IMR-90 (cell line): Measurements from ENCODE around the gene ZNF263. TPM values are rescaled to one million over a fixed set of nuclear protein-coding genes. Genes with fewer than 3 reads are reported as not detected.

Experiments used
- ATAC-seq: fragments of 200-7000 bp; cut with Tn5 transposase; 2 replicates; pipeline ENCODE4 v1.9.1; 2020; ENCODE audit warnings: low read depth, mild to moderate bottlenecking, moderate library complexity
- BruUV-seq: library from RNA; stranded (reverse); fragments of 400-500 nt; replicated peaks from 2 replicates; lab custom pipeline; 2021; lab: Mats Ljungman, UMichigan
- CTCF ChIA-PET: fragments of 300-600 bp; formaldehyde crosslinking; extraction: SDS; loops from one replicate; lab custom pipeline; 2021; ENCODE audit warnings: antibody characterized with exemption; lab: Yijun Ruan, JAX
- POLR2A ChIA-PET: fragments of 300-600 bp; sonication (Branson Sonifier 250); formaldehyde crosslinking; loops from one replicate; lab custom pipeline; 2022; ENCODE audit warnings: antibody characterized with exemption; ENCODE audit not compliant: unreplicated experiment; lab: Charles Lee
- DNase-seq: peaks from one replicate; pipeline ENCODE4 v3.0.0; 2013
- H2AFZ ChIP-seq: replicated peaks from 2 replicates; pipeline ENCODE3; 2013; ENCODE audit warnings: low read length, mild to moderate bottlenecking; ENCODE audit not compliant: poor library complexity
- H2AK5ac ChIP-seq: 2 replicates; pipeline ENCODE4 v1.6.1; 2013; ENCODE audit warnings: low read depth, low read length, inconsistent platforms
- H2AK9ac ChIP-seq: replicated peaks from 2 replicates; pipeline ENCODE3; 2013; ENCODE audit warnings: mild to moderate bottlenecking, low read depth, low read length, moderate library complexity; ENCODE audit not compliant: poor library complexity
- H2BK120ac ChIP-seq: 2 replicates; pipeline ENCODE4 v1.6.1; 2013; ENCODE audit warnings: low read depth, low read length, inconsistent platforms
- H2BK15ac ChIP-seq: 3 replicates; pipeline ENCODE4 v1.6.1; 2013; ENCODE audit warnings: low read depth, low read length, inconsistent platforms
- H2BK20ac ChIP-seq: 2 replicates; pipeline ENCODE4 v1.6.1; 2013; ENCODE audit warnings: low read depth, mild to moderate bottlenecking, inconsistent platforms, low read length, moderate library complexity
- H2BK5ac ChIP-seq: 2 replicates; pipeline ENCODE4 v1.6.1; 2013; ENCODE audit warnings: mild to moderate bottlenecking, low read depth, low read length, inconsistent platforms; ENCODE audit not compliant: poor library complexity, severe bottlenecking
- H3K14ac ChIP-seq: replicated peaks from 2 replicates; pipeline ENCODE4 v1.6.1; 2013; ENCODE audit warnings: low read depth, low read length, inconsistent platforms
- H3K18ac ChIP-seq: 2 replicates; pipeline ENCODE4 v1.6.1; 2013; ENCODE audit warnings: low read depth, low read length, control low read depth
- H3K23ac ChIP-seq: 2 replicates; pipeline ENCODE4 v1.6.1; 2013; ENCODE audit warnings: low read depth, low read length, inconsistent platforms
- H3K27ac ChIP-seq: 2 replicates; pipeline ENCODE4 v1.5.1; 2013; ENCODE audit warnings: mild to moderate bottlenecking, control low read depth, low read length; ENCODE audit not compliant: insufficient read depth
- H3K27me3 ChIP-seq: 2 replicates; pipeline ENCODE4 v1.6.1; 2013; ENCODE audit warnings: low read length; ENCODE audit not compliant: control insufficient read depth, insufficient read depth
- H3K36me3 ChIP-seq: 2 replicates; pipeline ENCODE4 v1.6.1; 2013; ENCODE audit warnings: low read length, mixed read lengths; ENCODE audit not compliant: control insufficient read depth, insufficient read depth
- H3K4ac ChIP-seq: 2 replicates; pipeline ENCODE4 v1.6.1; 2013; ENCODE audit warnings: low read depth, low read length, inconsistent platforms
- H3K4me1 ChIP-seq: 2 replicates; pipeline ENCODE4 v1.6.1; 2013; ENCODE audit warnings: low read length, mixed read lengths; ENCODE audit not compliant: control insufficient read depth, insufficient read depth
- H3K4me2 ChIP-seq: 2 replicates; pipeline ENCODE4 v1.6.1; 2013; ENCODE audit warnings: low read depth, mild to moderate bottlenecking, control low read depth, low read length, moderate library complexity
- H3K4me3 ChIP-seq: 2 replicates; pipeline ENCODE4 v1.5.1; 2013; ENCODE audit warnings: low read depth, mild to moderate bottlenecking, control low read depth, low read length, moderate library complexity; ENCODE audit not compliant: insufficient read depth
- H3K56ac ChIP-seq: 2 replicates; pipeline ENCODE4 v1.6.1; 2013; ENCODE audit warnings: low read length, inconsistent platforms; ENCODE audit not compliant: insufficient read depth; ENCODE audit errors: extremely low read depth
- H3K79me1 ChIP-seq, 2 experiments: 2 replicates each; pipeline ENCODE4 v1.6.1; 2013; ENCODE audit warnings: low read length in 2 of 2, inconsistent platforms in 1 of 2, low read depth in 1 of 2
- H3K9ac ChIP-seq: 2 replicates; pipeline ENCODE4 v1.6.1; 2013; ENCODE audit warnings: low read depth, low read length, control low read depth
- H3K9me1 ChIP-seq: 2 replicates; pipeline ENCODE4 v1.6.1; 2013; ENCODE audit warnings: low read length, inconsistent platforms; ENCODE audit not compliant: insufficient read depth
- H3K9me3 ChIP-seq: 2 replicates; pipeline ENCODE4 v1.6.1; 2013; ENCODE audit warnings: low read length; ENCODE audit not compliant: control insufficient read depth, insufficient read depth
- H4K20me1 ChIP-seq: 2 replicates; pipeline ENCODE4 v1.6.1; 2013; ENCODE audit warnings: low read length, inconsistent platforms; ENCODE audit not compliant: insufficient read depth
- H4K5ac ChIP-seq: 2 replicates; pipeline ENCODE4 v1.6.1; 2013; ENCODE audit warnings: mild to moderate bottlenecking, low read depth, low read length, control low read depth
- H4K8ac ChIP-seq, 2 experiments: 2 replicates each; pipeline ENCODE4 v1.6.1; 2013; ENCODE audit warnings: low read depth in 2 of 2, low read length in 2 of 2, control low read depth in 1 of 2, inconsistent platforms in 1 of 2
- H4K91ac ChIP-seq: 2 replicates; pipeline ENCODE4 v1.6.1; 2013; ENCODE audit warnings: low read depth, low read length, inconsistent platforms; ENCODE audit not compliant: insufficient read depth
- POLR2A ChIP-seq: IDR thresholded peaks from 2 replicates; pipeline ENCODE4 v1.6.1; 2012; ENCODE audit warnings: mild to moderate bottlenecking, low read depth, low read length
- WGBS, 2 experiments: methylation state at CpG; one replicate each; pipeline versions ENCODE4 v1.1.5 to v1.1.7; 2013; ENCODE audit warnings: missing lambda C conversion rate in 2 of 2; ENCODE audit not compliant: insufficient read length in 1 of 2; ENCODE audit errors: extremely low coverage in 2 of 2; 5-methylcytosine and 5-hydroxymethylcytosine counted together
- dilution Hi-C: fragments of 300-500 bp; cut with HindIII; formaldehyde crosslinking; loops from one replicate; pipeline ENCODE4 v1.14.3; 2018; ENCODE audit warnings: low sequenced_read_pairs; ENCODE audit not compliant: unreplicated experiment
- in situ Hi-C: fragments of 300-500 bp; cut with MboI; formaldehyde crosslinking; loops from 3 replicates; pipeline ENCODE4 v1.14.3; 2019; ENCODE audit warnings: low sequenced_read_pairs, inconsistent platforms, mixed read lengths
- intact Hi-C: fragments of 100-400 bp; cut with micrococcal nuclease; formaldehyde crosslinking; loops from 2 replicates; pipeline ENCODE4 v1.10.0; 2022
- polyA plus RNA-seq, 3 experiments: library from polyadenylated mRNA; depleted of rRNA; stranded (reverse); fragments of >200 nt; gene quantifications; 2 replicates each; pipeline ENCODE4 v1.2.3, GENCODE V29; 2012; ENCODE audit warnings: low replicate concordance in 1 of 3
- total RNA-seq: library from RNA; depleted of rRNA; stranded (reverse); fragments of >200 nt; gene quantifications from 2 replicates; pipeline ENCODE4 v1.2.3, GENCODE V29; 2012

ZNF263 gene
- total and polyA plus RNA-seq, 2 of the 4 experiments (the other 2 are of a cell fraction), result 20.8 to 40.3 TPM

DNA sequence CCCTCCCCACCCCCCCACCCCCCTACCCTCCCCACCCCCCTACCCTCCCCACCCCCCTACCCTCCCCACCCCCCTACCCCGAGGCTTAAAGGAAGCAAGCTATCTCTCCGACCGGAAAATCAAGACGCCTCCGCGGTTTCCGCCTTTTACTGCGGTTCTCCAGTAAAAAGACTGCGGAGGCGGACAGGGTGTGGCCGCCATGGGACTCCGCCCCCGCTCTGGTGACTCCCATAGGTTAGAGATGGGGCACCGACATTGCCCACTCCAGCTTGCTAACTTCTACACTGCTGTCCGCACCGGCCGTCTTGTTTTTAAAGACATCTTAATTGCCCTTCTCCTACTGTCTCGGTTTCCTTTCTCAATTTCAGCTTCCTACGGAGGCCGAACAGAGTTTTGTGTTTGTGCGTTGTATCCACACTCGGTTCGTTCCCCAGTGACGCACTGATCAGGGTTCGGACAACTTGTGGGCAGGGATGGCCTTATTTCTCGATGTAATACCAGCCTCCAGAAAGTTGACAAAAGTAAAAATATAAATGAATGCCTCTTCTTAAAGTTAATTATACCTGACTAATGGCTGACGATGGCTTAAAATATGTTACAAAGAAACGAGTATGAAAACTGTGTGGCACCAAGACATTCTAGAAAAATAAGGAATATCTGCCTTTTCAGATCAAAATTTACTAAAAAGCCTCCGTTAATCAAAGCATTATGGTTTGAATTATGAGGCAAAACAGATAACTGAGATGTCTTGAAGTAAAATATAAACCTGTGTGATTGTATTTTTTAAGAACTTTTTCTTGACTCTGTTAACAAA is 47.2 kb upstream of the ZNF263 start:
- Histone ChIP-seq H3K56ac (no peak overlapping the region), H3K4me1 (no peaks in the 10 kb centered on the region), H4K8ac (no peak overlapping the region), H3K9me1 (peaks cover 3% of the 10 kb centered on the region; the same call in 1 of the 2 replicates), H3K27ac (no peak overlapping the region), H2BK15ac (no peak overlapping the region), H3K14ac (no peak overlapping the region), H3K18ac (no peak overlapping the region), H3K36me3 (peaks cover 16% of the 10 kb centered on the region), H4K20me1 (no peaks in the 10 kb centered on the region), H3K4me2 (no peak overlapping the region), H4K5ac (no peak overlapping the region), H2AK5ac (no peak overlapping the region), H4K91ac (no peak overlapping the region), H2AFZ (no peak overlapping the region), H2BK20ac (no peak overlapping the region), H3K79me1 (peaks cover 22 to 27% of the 10 kb centered on the region in 2 experiments), H3K9ac (no peak overlapping the region), H2BK5ac (no peak overlapping the region), H2AK9ac (no peak overlapping the region), H3K27me3 (no peaks in the 10 kb centered on the region), H3K23ac (no peak overlapping the region), H3K4ac (no peak overlapping the region), H2BK120ac (no peak overlapping the region), H3K4me3 (no peak overlapping the region), H3K9me3 (no peaks in the 10 kb centered on the region)
- POLR2A ChIA-PET, result no interaction called here
- no TSS peak for BruUV-seq
- WGBS, 2 experiments, result 92% methylated on average over 10 of the region's 29 CpGs; no CpG with 5 or more reads in 1 of the 2 experiments
- ATAC-seq, result no peak
- CTCF ChIA-PET, result no interaction called here
- no peak for TF ChIP-seq POLR2A
- in situ Hi-C loops (no loop called here), intact Hi-C loops (loop anchor here (2.0 kb wide), 1 partner anchor 47 kb away; the partner anchor contains the start of gene ZNF263), dilution Hi-C loops (no loop called here)
- DNase-seq, result no peak
